Measurements from ENCODE around the gene OMP.

DNA sequence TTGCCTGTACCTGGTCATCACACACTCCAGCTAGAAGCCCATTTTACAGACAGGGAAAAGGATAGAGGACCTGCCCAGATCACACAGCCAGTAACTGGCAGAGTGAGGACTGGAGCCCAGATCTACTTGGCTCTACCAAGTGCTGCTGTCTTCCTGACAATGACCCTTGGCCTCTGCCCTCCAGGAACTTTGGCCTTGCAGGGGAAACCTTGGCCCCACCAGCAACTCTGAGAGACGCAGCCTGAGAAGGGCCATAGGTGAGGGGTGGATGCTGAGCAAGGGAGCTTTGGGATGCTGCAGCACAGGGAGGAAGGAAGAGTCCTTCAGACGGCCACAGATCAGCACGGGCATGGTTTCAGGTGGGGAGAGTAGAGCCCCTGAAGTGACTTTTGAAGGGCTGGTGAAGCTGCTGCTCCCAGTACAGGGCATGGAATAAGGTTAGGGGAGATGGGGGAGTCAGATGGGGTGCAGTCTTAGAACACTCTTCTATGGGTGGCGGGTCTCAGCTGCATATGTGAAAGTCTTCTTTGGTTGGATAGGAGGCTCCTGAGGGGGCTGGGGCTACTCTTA lies 37.9 kb upstream of the OMP start:
- TF ChIP-seq, protein P1, sequence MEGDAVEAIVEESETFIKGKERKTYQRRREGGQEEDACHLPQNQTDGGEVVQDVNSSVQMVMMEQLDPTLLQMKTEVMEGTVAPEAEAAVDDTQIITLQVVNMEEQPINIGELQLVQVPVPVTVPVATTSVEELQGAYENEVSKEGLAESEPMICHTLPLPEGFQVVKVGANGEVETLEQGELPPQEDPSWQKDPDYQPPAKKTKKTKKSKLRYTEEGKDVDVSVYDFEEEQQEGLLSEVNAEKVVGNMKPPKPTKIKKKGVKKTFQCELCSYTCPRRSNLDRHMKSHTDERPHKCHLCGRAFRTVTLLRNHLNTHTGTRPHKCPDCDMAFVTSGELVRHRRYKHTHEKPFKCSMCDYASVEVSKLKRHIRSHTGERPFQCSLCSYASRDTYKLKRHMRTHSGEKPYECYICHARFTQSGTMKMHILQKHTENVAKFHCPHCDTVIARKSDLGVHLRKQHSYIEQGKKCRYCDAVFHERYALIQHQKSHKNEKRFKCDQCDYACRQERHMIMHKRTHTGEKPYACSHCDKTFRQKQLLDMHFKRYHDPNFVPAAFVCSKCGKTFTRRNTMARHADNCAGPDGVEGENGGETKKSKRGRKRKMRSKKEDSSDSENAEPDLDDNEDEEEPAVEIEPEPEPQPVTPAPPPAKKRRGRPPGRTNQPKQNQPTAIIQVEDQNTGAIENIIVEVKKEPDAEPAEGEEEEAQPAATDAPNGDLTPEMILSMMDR (IDR thresholded peaks at IDR 0.05): no peak
- no peak for TF ChIP-seq POLR2A (IDR thresholded peaks at IDR 0.05)

Measured in body of pancreas (tissue), 4 donors.